K562 (cell line): ENCODE data around the gene MYLK4. TPM values are rescaled to one million over a fixed set of nuclear protein-coding genes. Genes with fewer than 3 reads are reported as not detected.
A peak's percentile ranks its signal among the peaks of the same experiment; 100 is the strongest.

Experiments used
- ARID1B ChIP-seq: fragments of 450-650 bp; IDR thresholded peaks from 2 replicates; pipeline ENCODE4 v1.6.1; 2016; ENCODE audit warnings: antibody characterized with exemption, mild to moderate bottlenecking, inconsistent platforms
- CHD1 ChIP-seq: fragments of 200-600 bp; sonication (generic); IDR thresholded peaks from one replicate; pipeline ENCODE4 v1.6.1; 2012; ENCODE audit warnings: mild to moderate bottlenecking, moderate library complexity, low read length, inconsistent platforms
- ELF2 ChIP-seq: fragments of 250-450 bp; sonication (Bioruptor Pico); IDR thresholded peaks from 2 replicates; pipeline ENCODE4 v1.5.0; 2021; ENCODE audit warnings: mild to moderate bottlenecking
- KDM5B ChIP-seq: fragments of 200-600 bp; sonication (generic); IDR thresholded peaks from 2 replicates; pipeline ENCODE4 v1.6.1; 2012; ENCODE audit warnings: low read depth, mild to moderate bottlenecking, moderate library complexity, low read length, control low read depth, inconsistent platforms; ENCODE audit not compliant: insufficient replicate concordance
- KLF13 ChIP-seq: fragments of 450-650 bp; IDR thresholded peaks from 2 replicates; pipeline ENCODE4 v1.6.1; 2016; ENCODE audit warnings: missing genetic modification characterization, low read depth, mild to moderate bottlenecking, missing compliant biosample characterization, moderate library complexity, borderline replicate concordance
- MAZ ChIP-seq, 2 experiments: fragments of 450-650 bp in 1 of 2; sonication (generic) in 1 of 2; formaldehyde crosslinking; IDR thresholded peaks in 1 of 2; conservative IDR thresholded peaks in 1 of 2; 2 replicates each; pipeline versions ENCODE4 v1.4.0 to v1.5.0; 2020; ENCODE audit warnings: mild to moderate bottlenecking in 1 of 2, missing genetic modification reagents in 1 of 2
- SIN3A ChIP-seq, 2 experiments: fragments of 150-350 bp in 1 of 2; IDR thresholded peaks; 2 replicates each; pipeline ENCODE4 v1.6.1; 2011 to 2016; ENCODE audit warnings: borderline replicate concordance in 2 of 2, low read depth in 2 of 2, low read length in 2 of 2, mild to moderate bottlenecking in 2 of 2, moderate library complexity in 2 of 2; ENCODE audit not compliant: control insufficient read depth in 1 of 2
- SMARCA4 ChIP-seq: fragments of 450-650 bp; IDR thresholded peaks from 2 replicates; pipeline ENCODE4 v1.6.1; 2016
- TAL1 ChIP-seq: fragments of 450-650 bp; IDR thresholded peaks from 2 replicates; pipeline ENCODE4 v1.6.1; 2016; ENCODE audit warnings: mild to moderate bottlenecking
- TCF3 ChIP-seq: sonication (generic); formaldehyde crosslinking; IDR thresholded peaks from 2 replicates; pipeline ENCODE4 v1.4.0; 2020; ENCODE audit warnings: mild to moderate bottlenecking, missing genetic modification reagents
- TCF7L2 ChIP-seq: fragments of 150-350 bp; IDR thresholded peaks from 2 replicates; pipeline ENCODE4 v1.6.1; 2016; ENCODE audit warnings: low read depth, mild to moderate bottlenecking, low read length, moderate library complexity
- TEAD1 ChIP-seq, 2 experiments: fragments of 450-650 bp in 1 of 2; sonication (generic) in 1 of 2; formaldehyde crosslinking; IDR thresholded peaks; 2 replicates each; pipeline versions ENCODE4 v1.4.0 to v1.8.0; 2020 to 2022; ENCODE audit warnings: mild to moderate bottlenecking in 2 of 2, missing genetic modification reagents in 1 of 2
- TEAD4 ChIP-seq, 2 experiments: sonication (generic) in 1 of 2; formaldehyde crosslinking in 1 of 2; IDR thresholded peaks; 2 replicates each; pipeline versions ENCODE4 v1.6.1 to v1.8.0; 2012 to 2022; ENCODE audit warnings: borderline replicate concordance in 1 of 2, inconsistent platforms in 1 of 2, low read length in 1 of 2, mild to moderate bottlenecking in 1 of 2, missing genetic modification reagents in 1 of 2
- TRIM24 ChIP-seq, 2 experiments: fragments of 450-650 bp; IDR thresholded peaks; 2 replicates each; pipeline ENCODE4 v1.6.1; 2016
- XRCC5 ChIP-seq: fragments of 200-400 bp; formaldehyde crosslinking; IDR thresholded peaks from 2 replicates; pipeline ENCODE4 v1.6.1; 2017; ENCODE audit warnings: low read depth, mild to moderate bottlenecking, low read length
- ZNF143 ChIP-seq: sonication (generic); formaldehyde crosslinking; IDR thresholded peaks from 2 replicates; pipeline ENCODE4 v1.9.0; 2022; ENCODE audit warnings: mild to moderate bottlenecking, missing genetic modification reagents
- ZSCAN32 ChIP-seq: fragments of 450-650 bp; formaldehyde crosslinking; IDR thresholded peaks from 2 replicates; pipeline ENCODE4 v1.4.0; 2020; ENCODE audit warnings: mild to moderate bottlenecking, moderate library complexity
- polyA plus RNA-seq, 8 experiments: library from polyadenylated mRNA; depleted of rRNA in 4 of 8; stranded (reverse) in 5 of 8; unstranded in 3 of 8; fragments of >200 nt; fragmentation: Nextera tagmentation in 2 of 8; fragmentation: Illumina TruSeq in 1 of 8; extraction: Ambion mirVana in 2 of 8; extraction: Trizol in 1 of 8; gene quantifications; 2 replicates each; pipeline versions ENCODE4 v1.2.1 to v1.2.3, GENCODE V29; 2011 to 2014; ENCODE audit warnings: inconsistent platforms in 1 of 8, missing spikeins in 1 of 8
- total RNA-seq, 7 experiments: library from RNA; depleted of rRNA in 6 of 7; stranded (reverse); fragments of >200 nt in 6 of 7; fragmentation: Illumina TruSeq in 2 of 7; extraction: Trizol in 2 of 7; gene quantifications; 2 replicates each; pipeline versions ENCODE4 v1.2.1 to v1.2.3, GENCODE V29; 2011 to 2021; ENCODE audit warnings: low replicate concordance in 1 of 7
- TF ChIP-seq, protein P1 (sequence below): fragments of 450-650 bp; conservative IDR thresholded peaks from 2 replicates; pipeline ENCODE4 v1.6.1; 2016; ENCODE audit warnings: missing genetic modification characterization, low read depth, mild to moderate bottlenecking, control low read depth, missing compliant biosample characterization
- TF ChIP-seq, protein P2 (sequence below): sonication (generic); formaldehyde crosslinking; IDR thresholded peaks from 2 replicates; pipeline ENCODE4 v1.8.0; 2022; ENCODE audit warnings: missing genetic modification reagents, mild to moderate bottlenecking, moderate library complexity, borderline replicate concordance
- TF ChIP-seq, protein P3 (sequence below): fragments of 450-650 bp; formaldehyde crosslinking; IDR thresholded peaks from 2 replicates; pipeline ENCODE4 v1.4.0; 2022; ENCODE audit warnings: mild to moderate bottlenecking, moderate library complexity

MYLK4 gene
- total and polyA plus RNA-seq, 9 of the 15 experiments (the other 6 are each of a cell fraction or from before 2014, with no cell fraction given): 0.01 to 0.15 (median 0.06) TPM

DNA sequence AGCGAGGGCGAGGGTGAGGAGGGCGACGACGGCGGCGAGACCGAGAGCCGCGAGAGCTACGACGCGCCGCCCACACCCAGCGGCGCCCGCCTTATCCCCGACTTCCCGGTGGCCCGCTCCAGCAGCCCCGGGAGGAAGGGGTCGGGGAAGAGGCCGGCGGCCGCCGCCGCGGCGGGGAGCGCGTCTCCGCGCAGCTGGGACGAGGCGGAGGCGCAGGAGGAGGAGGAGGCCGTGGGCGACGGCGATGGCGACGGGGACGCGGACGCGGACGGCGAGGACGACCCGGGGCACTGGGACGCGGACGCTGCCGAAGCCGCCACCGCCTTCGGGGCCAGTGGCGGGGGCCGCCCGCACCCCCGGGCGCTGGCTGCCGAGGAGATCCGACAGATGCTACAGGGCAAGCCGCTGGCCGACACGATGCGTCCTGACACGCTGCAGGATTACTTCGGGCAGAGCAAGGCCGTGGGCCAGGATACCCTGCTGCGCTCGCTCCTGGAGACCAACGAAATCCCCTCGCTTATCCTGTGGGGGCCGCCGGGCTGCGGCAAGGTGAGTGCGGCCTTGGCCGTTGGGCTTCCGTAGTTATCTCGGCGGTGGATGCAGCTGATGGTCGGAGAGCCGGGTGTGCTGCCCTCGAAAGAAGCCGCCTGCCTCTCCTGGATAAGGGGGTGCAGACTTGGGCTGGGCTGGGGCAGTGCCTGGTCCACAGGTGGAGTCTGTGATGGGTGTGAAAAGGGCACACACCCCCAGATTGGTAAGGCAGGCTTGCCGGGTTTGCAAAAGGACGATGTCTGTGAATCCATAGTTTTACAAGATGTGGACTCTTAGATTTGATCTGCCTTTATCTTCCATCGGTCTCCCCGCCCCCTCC, 15.4 kb upstream of the MYLK4 start (continued):
- TF ChIP-seq TAL1 (peak; percentile 41; the same call in 1 of the 2 replicates), TEAD1 (CRISPR knock-in tag; IDR thresholded peaks at IDR 0.05) (0 out of 4 replicates have a peak, but pooled peaks of 1 of the 2 experiments have one; percentile 30), KDM5B (peak; percentile 55), XRCC5 (no peak), MAZ (CRISPR knock-in tag; conservative IDR thresholded peaks at IDR 0.05 in 1 of 2, IDR thresholded peaks at IDR 0.05 in 1 of 2) (peak in 1 of 2 experiments; percentile 49; a peak in 1 of 4 replicates), TCF3 (CRISPR knock-in tag) (peak; percentile 41; the same call in 1 of the 2 replicates), TRIM24 (IDR thresholded peaks at IDR 0.05) (0 out of 4 replicates have a peak, but pooled peaks of 1 of the 2 experiments have one; percentile 8), CHD1 (peak; percentile 98), ZNF143 (CRISPR knock-in tag) (peak; percentile 56; the same call in 1 of the 2 replicates), KLF13 (tag) (no peak), SMARCA4 (peak; percentile 28; the same call in 1 of the 2 replicates), ELF2 (CRISPR knock-in tag) (0 out of 2 replicates have a peak, but pooled peaks have one; percentile 11), SIN3A (IDR thresholded peaks at IDR 0.05; ENCODE audit: borderline replicate concordance in 2 of 2, control insufficient read depth in 1 of 2, low read depth in 2 of 2, low read length in 2 of 2) (0 out of 4 replicates have a peak, but pooled peaks have one; percentile 11 to 38), TCF7L2 (no peak), TEAD4 (IDR thresholded peaks at IDR 0.05; ENCODE audit: low read length) (peak; percentile 18; the same call in 1 of the 2 replicates), TEAD4 (CRISPR knock-in tag; IDR thresholded peaks at IDR 0.05; ENCODE audit: borderline replicate concordance) (no peak), ARID1B (peak; percentile 50; the same call in 1 of the 2 replicates), ZSCAN32 (CRISPR knock-in tag) (no peak)
- TF ChIP-seq, protein P1, sequence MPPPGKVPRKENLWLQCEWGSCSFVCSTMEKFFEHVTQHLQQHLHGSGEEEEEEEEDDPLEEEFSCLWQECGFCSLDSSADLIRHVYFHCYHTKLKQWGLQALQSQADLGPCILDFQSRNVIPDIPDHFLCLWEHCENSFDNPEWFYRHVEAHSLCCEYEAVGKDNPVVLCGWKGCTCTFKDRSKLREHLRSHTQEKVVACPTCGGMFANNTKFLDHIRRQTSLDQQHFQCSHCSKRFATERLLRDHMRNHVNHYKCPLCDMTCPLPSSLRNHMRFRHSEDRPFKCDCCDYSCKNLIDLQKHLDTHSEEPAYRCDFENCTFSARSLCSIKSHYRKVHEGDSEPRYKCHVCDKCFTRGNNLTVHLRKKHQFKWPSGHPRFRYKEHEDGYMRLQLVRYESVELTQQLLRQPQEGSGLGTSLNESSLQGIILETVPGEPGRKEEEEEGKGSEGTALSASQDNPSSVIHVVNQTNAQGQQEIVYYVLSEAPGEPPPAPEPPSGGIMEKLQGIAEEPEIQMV (tag): peak; percentile 43; the same call in 1 of the 2 replicates
- TF ChIP-seq, protein P2, sequence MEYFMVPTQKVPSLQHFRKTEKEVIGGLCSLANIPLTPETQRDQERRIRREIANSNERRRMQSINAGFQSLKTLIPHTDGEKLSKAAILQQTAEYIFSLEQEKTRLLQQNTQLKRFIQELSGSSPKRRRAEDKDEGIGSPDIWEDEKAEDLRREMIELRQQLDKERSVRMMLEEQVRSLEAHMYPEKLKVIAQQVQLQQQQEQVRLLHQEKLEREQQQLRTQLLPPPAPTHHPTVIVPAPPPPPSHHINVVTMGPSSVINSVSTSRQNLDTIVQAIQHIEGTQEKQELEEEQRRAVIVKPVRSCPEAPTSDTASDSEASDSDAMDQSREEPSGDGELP (CRISPR knock-in tag): peak; percentile 88
- TF ChIP-seq, protein P3, sequence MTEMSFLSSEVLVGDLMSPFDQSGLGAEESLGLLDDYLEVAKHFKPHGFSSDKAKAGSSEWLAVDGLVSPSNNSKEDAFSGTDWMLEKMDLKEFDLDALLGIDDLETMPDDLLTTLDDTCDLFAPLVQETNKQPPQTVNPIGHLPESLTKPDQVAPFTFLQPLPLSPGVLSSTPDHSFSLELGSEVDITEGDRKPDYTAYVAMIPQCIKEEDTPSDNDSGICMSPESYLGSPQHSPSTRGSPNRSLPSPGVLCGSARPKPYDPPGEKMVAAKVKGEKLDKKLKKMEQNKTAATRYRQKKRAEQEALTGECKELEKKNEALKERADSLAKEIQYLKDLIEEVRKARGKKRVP (CRISPR knock-in tag): 0 out of 2 replicates have a peak, but pooled peaks have one; percentile 4
